Activated T-helper 2 cell treated with anti-CD3 and anti-CD28 coated beads, Interferon-gamma antibody, Interleukin-2, Interleukin-4, amounts not matched to agents 10 μg/mL and 5 μg/mL and 100 μg/mL, durations not matched to agents 14 hours and 24 hours and 36 hours (primary cell): ENCODE data around the gene TNRC6B. TPM values are rescaled to one million over a fixed set of nuclear protein-coding genes. Genes with fewer than 3 reads are reported as not detected.
A peak's percentile ranks its signal among the peaks of the same experiment; 100 is the strongest.

Source experiments
- DNase-seq: peaks from one replicate; pipeline ENCODE4 v3.0.0; 2021; ENCODE audit warnings: low spot score
- H3K27ac Mint-ChIP-seq: one replicate; pipeline ENCODE4 v1.8.0; 2021; ENCODE audit warnings: mixed read lengths
- H3K27me3 Mint-ChIP-seq: one replicate; pipeline ENCODE4 v1.8.0; 2021; ENCODE audit warnings: low read depth, mixed read lengths
- H3K36me3 Mint-ChIP-seq: one replicate; pipeline ENCODE4 v1.8.0; 2021; ENCODE audit warnings: low read depth, mixed read lengths
- H3K4me1 Mint-ChIP-seq: one replicate; pipeline ENCODE4 v1.8.0; 2021; ENCODE audit warnings: low read depth, mixed read lengths
- H3K4me3 Mint-ChIP-seq: one replicate; pipeline ENCODE4 v1.8.0; 2021; ENCODE audit warnings: low read depth, mild to moderate bottlenecking, moderate library complexity, mixed read lengths
- H3K9me3 Mint-ChIP-seq: one replicate; pipeline ENCODE4 v1.8.0; 2021; ENCODE audit warnings: mixed read lengths
- intact Hi-C: fragments of 100-400 bp; cut with micrococcal nuclease; formaldehyde crosslinking; loops from one replicate; pipeline ENCODE4 v1.15.1; 2023
- total RNA-seq: library from RNA; stranded (reverse); gene quantifications from 2 replicates; pipeline ENCODE4 v1.2.3, GENCODE V29; 2022

TNRC6B gene
- total RNA-seq, 1 donor from 2014 or later, result 28.0 TPM

- Mint-ChIP-seq H3K27ac (peak overlapping the region; percentile 75), H3K4me1 (peaks cover 26% of the 10 kb centered on the region), H3K9me3 (no peaks in the 10 kb centered on the region), H3K36me3 (peaks cover 50% of the 10 kb centered on the region), H3K4me3 (no peak overlapping the region), H3K27me3 (no peaks in the 10 kb centered on the region)
- intact Hi-C loops, result loop anchor here (1.0 kb wide), 1 partner anchor 8 kb away; no protein-coding TSS in a partner anchor
- no peak for DNase-seq
Measured at GRCh38 chr22:40258501-40258915, 80.8 kb downstream of the TNRC6B start.

- Mint-ChIP-seq H3K9me3 (no peaks in the 10 kb centered on the region), H3K36me3 (peaks cover 69% of the 10 kb centered on the region), H3K4me3 (no peak overlapping the region), H3K27ac (no peak overlapping the region), H3K4me1 (peaks cover 45% of the 10 kb centered on the region), H3K27me3 (no peaks in the 10 kb centered on the region)
- intact Hi-C loops, result no loop called here
- DNase-seq, result no peak
Measured at GRCh38 chr22:40261783-40262182, 84.1 kb downstream of the TNRC6B start.

GRCh38 chr22:40263191-40263590 lies 85.5 kb downstream of the TNRC6B start:
- Mint-ChIP-seq H3K27me3 (no peaks in the 10 kb centered on the region), H3K4me3 (no peak overlapping the region), H3K9me3 (no peaks in the 10 kb centered on the region), H3K36me3 (peaks cover 72% of the 10 kb centered on the region), H3K27ac (peak overlapping the region; percentile 13), H3K4me1 (peaks cover 38% of the 10 kb centered on the region)
- intact Hi-C loops, result no loop called here
- no peak for DNase-seq

GRCh38 chr22:40265783-40266182 lies 88.1 kb downstream of the TNRC6B start:
- H3K27ac Mint-ChIP-seq, result peak overlapping the region; percentile 67
- H3K4me3 Mint-ChIP-seq, result no peak overlapping the region
- intact Hi-C loops, result no loop called here
- H3K4me1 Mint-ChIP-seq, result peaks cover 31% of the 10 kb centered on the region
- H3K27me3 Mint-ChIP-seq, result no peaks in the 10 kb centered on the region
- peaks cover 56% of the 10 kb centered on the region for H3K36me3 Mint-ChIP-seq
- H3K9me3 Mint-ChIP-seq, result no peaks in the 10 kb centered on the region
- DNase-seq, result no peak

GRCh38 chr22:40270031-40270430 lies 92.3 kb downstream of the TNRC6B start:
- H3K9me3 Mint-ChIP-seq, result no peaks in the 10 kb centered on the region
- no peak overlapping the region for H3K27ac Mint-ChIP-seq
- intact Hi-C loops, result no loop called here
- H3K27me3 Mint-ChIP-seq, result no peaks in the 10 kb centered on the region
- H3K4me1 Mint-ChIP-seq, result peaks cover 13% of the 10 kb centered on the region
- no peak overlapping the region for H3K4me3 Mint-ChIP-seq
- H3K36me3 Mint-ChIP-seq, result peaks cover 49% of the 10 kb centered on the region
- DNase-seq, result no peak

- H3K4me3 Mint-ChIP-seq, result no peak overlapping the region
- no peaks in the 10 kb centered on the region for H3K9me3 Mint-ChIP-seq
- intact Hi-C loops, result no loop called here
- H3K27ac Mint-ChIP-seq, result no peak overlapping the region
- no peaks in the 10 kb centered on the region for H3K27me3 Mint-ChIP-seq
- DNase-seq, result no peak
- H3K4me1 Mint-ChIP-seq, result peaks cover 8% of the 10 kb centered on the region
- peaks cover 44% of the 10 kb centered on the region for H3K36me3 Mint-ChIP-seq
Measured at GRCh38 chr22:40270748-40271373, 93.1 kb downstream of the TNRC6B start.

GRCh38 chr22:40271440-40271839 lies 93.7 kb downstream of the TNRC6B start:
- H3K9me3 Mint-ChIP-seq, result no peaks in the 10 kb centered on the region
- H3K27ac Mint-ChIP-seq, result no peak overlapping the region
- DNase-seq, result no peak
- H3K4me1 Mint-ChIP-seq, result peaks cover 11% of the 10 kb centered on the region
- no peak overlapping the region for H3K4me3 Mint-ChIP-seq
- intact Hi-C loops, result no loop called here
- H3K27me3 Mint-ChIP-seq, result no peaks in the 10 kb centered on the region
- peaks cover 41% of the 10 kb centered on the region for H3K36me3 Mint-ChIP-seq

GRCh38 chr22:40273319-40273718 lies 95.6 kb downstream of the TNRC6B start:
- Mint-ChIP-seq H3K36me3 (peaks cover 42% of the 10 kb centered on the region), H3K4me1 (peaks cover 17% of the 10 kb centered on the region), H3K27ac (no peak overlapping the region), H3K4me3 (no peak overlapping the region), H3K9me3 (no peaks in the 10 kb centered on the region), H3K27me3 (no peaks in the 10 kb centered on the region)
- intact Hi-C loops, result no loop called here
- no peak for DNase-seq

- peaks cover 19% of the 10 kb centered on the region for H3K4me1 Mint-ChIP-seq
- H3K27me3 Mint-ChIP-seq, result no peaks in the 10 kb centered on the region
- H3K27ac Mint-ChIP-seq, result no peak overlapping the region
- H3K36me3 Mint-ChIP-seq, result peaks cover 60% of the 10 kb centered on the region
- no peak overlapping the region for H3K4me3 Mint-ChIP-seq
- DNase-seq, result no peak
- H3K9me3 Mint-ChIP-seq, result no peaks in the 10 kb centered on the region
- intact Hi-C loops, result loop anchor here (1.0 kb wide), 2 partner anchors 8 to 221 kb away; no protein-coding TSS in a partner anchor
Measured at GRCh38 chr22:40276996-40277823, 99.5 kb downstream of the TNRC6B start.

GRCh38 chr22:40279017-40279416 lies 101.3 kb downstream of the TNRC6B start:
- intact Hi-C loops, result no loop called here

GRCh38 chr22:40281717-40282116 lies 104.0 kb downstream of the TNRC6B start:
- peaks cover 63% of the 10 kb centered on the region for H3K36me3 Mint-ChIP-seq
- no peak for DNase-seq
- H3K9me3 Mint-ChIP-seq, result no peaks in the 10 kb centered on the region
- H3K27ac Mint-ChIP-seq, result no peak overlapping the region
- H3K27me3 Mint-ChIP-seq, result no peaks in the 10 kb centered on the region
- intact Hi-C loops, result no loop called here
- peaks cover 36% of the 10 kb centered on the region for H3K4me1 Mint-ChIP-seq
- H3K4me3 Mint-ChIP-seq, result no peak overlapping the region

More at GRCh38 chr22:40279017-40279416, 101.3 kb downstream of the TNRC6B start:
- peaks cover 58% of the 10 kb centered on the region for H3K36me3 Mint-ChIP-seq
- no peak overlapping the region for H3K4me3 Mint-ChIP-seq
- peaks cover 25% of the 10 kb centered on the region for H3K4me1 Mint-ChIP-seq
- no peaks in the 10 kb centered on the region for H3K27me3 Mint-ChIP-seq
- DNase-seq, result no peak
- H3K9me3 Mint-ChIP-seq, result no peaks in the 10 kb centered on the region
- H3K27ac Mint-ChIP-seq, result peak overlapping the region; percentile 1

- no peak overlapping the region for H3K4me3 Mint-ChIP-seq
- peaks cover 49% of the 10 kb centered on the region for H3K4me1 Mint-ChIP-seq
- DNase-seq, result no peak
- intact Hi-C loops, result loop anchor here (1.0 to 5.0 kb wide), 3 partner anchors 8 to 62 kb away; partner anchors contain the start of gene ADSL
- H3K27ac Mint-ChIP-seq, result peak overlapping the region; percentile 43
- H3K36me3 Mint-ChIP-seq, result peaks cover 60% of the 10 kb centered on the region
- H3K27me3 Mint-ChIP-seq, result no peaks in the 10 kb centered on the region
- no peaks in the 10 kb centered on the region for H3K9me3 Mint-ChIP-seq
Measured at GRCh38 chr22:40285513-40285912, 107.8 kb downstream of the TNRC6B start.

GRCh38 chr22:40289991-40290459 lies 112.3 kb downstream of the TNRC6B start:
- H3K27me3 Mint-ChIP-seq, result no peaks in the 10 kb centered on the region
- peak overlapping the region; percentile 63 for H3K4me3 Mint-ChIP-seq
- no peaks in the 10 kb centered on the region for H3K9me3 Mint-ChIP-seq
- DNase-seq, result peak; percentile 60
- peaks cover 52% of the 10 kb centered on the region for H3K36me3 Mint-ChIP-seq
- H3K27ac Mint-ChIP-seq, result peak overlapping the region; percentile 94
- intact Hi-C loops, result loop anchor here (1.0 to 5.0 kb wide), 3 partner anchors 35 to 113 kb away; partner anchors contain the start of genes ADSL and TNRC6B
- peaks cover 49% of the 10 kb centered on the region for H3K4me1 Mint-ChIP-seq
